MG63 (cell line): ENCODE data around the gene TTC36. TPM values are rescaled to one million over a fixed set of nuclear protein-coding genes. Genes with fewer than 3 reads are reported as not detected.
A peak's percentile ranks its signal among the peaks of the same experiment; 100 is the strongest.

ENCODE experiments used
- DNase-seq: peaks from one replicate; pipeline ENCODE4 v3.0.0-alpha.2; 2020
- H3K27me3 ChIP-seq: fragments of 250-450 bp; sonication (Bioruptor Pico); 2 replicates; pipeline ENCODE4 v1.5.1; 2020; ENCODE audit warnings: mild to moderate bottlenecking, moderate library complexity
- H3K36me3 ChIP-seq: fragments of 250-450 bp; sonication (Bioruptor Pico); 2 replicates; pipeline ENCODE4 v1.5.1; 2020; ENCODE audit warnings: mild to moderate bottlenecking, moderate library complexity
- H3K4me3 ChIP-seq: fragments of 250-450 bp; sonication (Bioruptor Pico); 2 replicates; pipeline ENCODE4 v1.5.1; 2020; ENCODE audit warnings: mild to moderate bottlenecking, moderate library complexity
- H3K9me3 ChIP-seq: fragments of 250-450 bp; sonication (Bioruptor Pico); 2 replicates; pipeline ENCODE4 v1.5.1; 2020; ENCODE audit warnings: mild to moderate bottlenecking, moderate library complexity
- total RNA-seq: library from RNA; depleted of rRNA; stranded (reverse); fragments of >200 nt; shearing (Covaris generic); gene quantifications from 2 replicates; pipeline ENCODE4 v1.2.3, GENCODE V29; 2014; ENCODE audit warnings: low replicate concordance

Gene TTC36
- total RNA-seq, 1 experiment from 2014 or later, result not detected

DNA sequence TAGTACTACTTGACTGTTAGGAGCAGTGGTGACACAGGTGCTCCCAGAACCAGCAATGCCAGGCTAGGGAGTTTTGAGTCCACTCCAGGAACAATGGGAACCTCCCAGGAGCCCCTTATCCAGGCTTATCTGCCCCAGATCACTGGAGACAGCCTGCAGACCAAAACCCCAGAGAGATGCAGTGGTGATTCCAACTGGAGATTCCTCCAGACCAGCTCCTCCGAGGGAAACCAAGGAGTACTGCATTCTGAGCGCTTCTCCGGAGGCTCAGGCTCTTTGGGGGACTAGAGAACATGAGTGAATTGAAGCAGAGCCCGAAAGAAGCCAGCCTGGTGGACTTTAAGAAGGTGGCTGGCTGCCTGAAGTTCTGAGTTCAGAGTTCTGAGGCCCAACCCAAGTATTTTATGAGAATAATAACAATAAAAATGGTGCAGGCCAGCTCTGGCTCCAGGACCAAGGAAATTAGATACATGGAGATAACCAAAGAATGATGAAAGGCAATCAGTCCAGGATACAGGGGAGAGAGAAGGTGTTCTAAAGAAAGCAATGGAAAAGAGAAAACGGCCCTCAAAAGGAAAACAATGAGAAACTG is 2.4 kb downstream of the TTC36 start:
- Histone ChIP-seq H3K9me3 (no peaks in the 10 kb centered on the region), H3K4me3 (no peak overlapping the region), H3K36me3 (peaks cover 5% of the 10 kb centered on the region; the same call in 1 of the 2 replicates), H3K27me3 (no peaks in the 10 kb centered on the region)
- DNase-seq, result no peak

DNA sequence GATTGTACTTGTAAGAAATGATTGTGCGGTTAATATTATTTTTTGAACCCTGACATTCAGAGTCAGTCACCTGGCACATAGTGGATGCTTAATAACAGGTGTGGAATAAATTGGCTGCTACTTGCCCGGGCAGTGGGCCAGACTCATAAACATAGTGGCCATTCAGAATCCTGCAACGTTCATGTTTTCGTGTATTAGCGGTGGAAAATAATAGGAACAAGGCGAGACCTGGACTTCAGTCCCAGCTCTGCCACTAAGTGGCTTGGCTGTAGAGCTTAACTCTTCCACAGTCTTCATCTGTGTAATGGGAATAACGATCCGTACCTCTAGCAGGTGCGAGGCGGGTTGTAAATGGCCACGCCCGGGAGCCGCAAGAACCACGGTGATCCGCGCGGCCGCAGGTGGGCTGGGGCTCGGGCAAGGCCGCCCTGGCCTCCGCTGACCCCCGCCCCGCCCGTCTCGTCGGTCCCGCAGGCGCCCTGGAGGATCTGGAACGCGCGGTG is 3.0 kb downstream of the TTC36 start:
- Histone ChIP-seq H3K27me3 (no peaks in the 10 kb centered on the region), H3K36me3 (peaks cover 5% of the 10 kb centered on the region; the same call in 1 of the 2 replicates)
- no peak for DNase-seq

DNA sequence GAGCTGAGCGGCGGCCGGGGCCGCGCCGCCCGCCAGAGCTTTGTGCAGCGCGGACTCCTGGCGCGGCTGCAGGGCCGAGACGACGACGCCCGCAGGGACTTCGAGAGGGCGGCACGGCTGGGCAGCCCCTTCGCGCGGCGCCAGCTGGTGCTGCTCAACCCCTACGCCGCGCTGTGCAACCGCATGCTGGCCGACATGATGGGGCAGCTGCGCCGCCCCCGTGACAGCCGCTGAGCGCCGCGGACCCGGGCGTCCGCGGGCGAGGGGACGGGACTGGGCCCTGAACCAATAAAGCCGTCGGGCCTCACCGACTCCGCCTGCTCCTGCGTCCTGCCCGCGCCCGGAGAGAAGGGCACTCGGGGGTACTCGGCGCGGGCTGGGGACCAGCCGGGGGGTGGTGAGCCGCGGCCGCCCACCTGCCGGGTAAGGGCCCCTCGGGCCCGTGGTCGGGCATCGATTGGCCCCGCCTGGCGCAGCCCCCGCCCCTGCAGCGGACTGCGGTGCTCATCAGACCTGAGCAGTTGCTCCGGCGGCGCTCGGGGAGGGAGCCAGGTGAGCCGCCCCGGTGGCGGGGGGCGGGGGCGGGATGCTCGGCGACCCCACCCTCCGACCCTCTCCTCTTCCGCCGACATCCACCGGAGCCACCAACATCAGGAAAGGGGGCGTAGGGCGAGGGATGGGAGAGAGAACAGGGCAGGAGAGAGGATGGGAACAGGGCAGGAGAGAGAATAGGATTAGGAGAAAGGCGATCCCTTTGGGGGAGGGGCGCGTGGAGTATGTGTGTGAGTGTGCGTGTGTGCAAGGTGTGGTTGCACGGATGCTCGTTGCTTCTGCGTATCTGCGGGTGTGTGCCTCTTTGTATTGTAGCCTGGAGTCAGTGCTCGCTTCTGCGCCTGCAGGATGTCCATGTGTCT is 3.7 kb downstream of the TTC36 start, which contains the start of gene TMEM25:
TSS of gene TMEM25 (plus strand) at position 510 of the 914 bp plus-strand sequence. CDS start 610 bp downstream, outside the sequence.
- Histone ChIP-seq H3K4me3 (peak within 1 kb of the TSS; percentile 33), H3K27me3 (no peaks in the 10 kb centered on the region), H3K36me3 (peaks cover 5% of the 10 kb centered on the region; the same call in 1 of the 2 replicates), H3K9me3 (no peaks in the 10 kb centered on the region)
- DNase-seq, result peak; percentile 30

More for the DNA sequence above, 3.0 kb downstream of the TTC36 start:
- Histone ChIP-seq H3K4me3 (peak overlapping the region; percentile 33; the same call in 1 of the 2 replicates), H3K9me3 (no peaks in the 10 kb centered on the region)

DNA sequence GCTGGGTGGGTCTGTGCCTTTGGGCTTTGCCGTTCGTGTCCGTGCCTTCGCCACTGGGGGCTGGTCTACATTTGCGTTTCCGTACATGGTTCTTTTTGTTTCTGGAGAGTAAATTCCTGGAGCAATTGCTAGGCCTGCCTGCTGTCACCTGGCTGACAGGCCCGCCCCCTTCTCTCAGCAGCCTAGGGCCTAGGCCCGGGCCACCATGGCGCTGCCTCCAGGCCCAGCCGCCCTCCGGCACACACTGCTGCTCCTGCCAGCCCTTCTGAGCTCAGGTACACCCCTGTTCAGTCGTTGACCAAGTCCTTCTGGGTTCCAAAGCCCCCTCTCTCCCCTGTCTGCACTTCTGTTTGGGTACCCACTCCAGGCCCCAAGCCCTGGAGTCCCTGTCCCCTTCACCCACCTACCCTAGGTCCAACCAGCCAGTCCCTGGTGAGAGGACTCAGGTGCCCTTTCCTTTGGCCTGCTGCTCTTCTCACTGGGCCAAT is 4.4 kb downstream of the TTC36 start:
- DNase-seq, result no peak
- Histone ChIP-seq H3K9me3 (no peaks in the 10 kb centered on the region), H3K36me3 (peaks cover 3% of the 10 kb centered on the region; the same call in 1 of the 2 replicates), H3K4me3 (no peak overlapping the region), H3K27me3 (no peaks in the 10 kb centered on the region)

DNA sequence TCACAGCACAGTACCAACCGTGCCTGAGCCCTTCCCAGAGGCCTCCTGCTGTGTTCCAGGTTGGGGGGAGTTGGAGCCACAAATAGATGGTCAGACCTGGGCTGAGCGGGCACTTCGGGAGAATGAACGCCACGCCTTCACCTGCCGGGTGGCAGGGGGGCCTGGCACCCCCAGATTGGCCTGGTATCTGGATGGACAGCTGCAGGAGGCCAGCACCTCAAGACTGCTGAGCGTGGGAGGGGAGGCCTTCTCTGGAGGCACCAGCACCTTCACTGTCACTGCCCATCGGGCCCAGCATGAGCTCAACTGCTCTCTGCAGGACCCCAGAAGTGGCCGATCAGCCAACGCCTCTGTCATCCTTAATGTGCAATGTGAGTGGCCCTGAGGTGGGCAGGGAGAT is 4.8 kb downstream of the TTC36 start:
- H3K27me3 ChIP-seq, result no peaks in the 10 kb centered on the region
- no peak overlapping the region for H3K4me3 ChIP-seq
- H3K9me3 ChIP-seq, result no peaks in the 10 kb centered on the region
- no peak for DNase-seq
- H3K36me3 ChIP-seq, result no peaks in the 10 kb centered on the region; the same call in 1 of the 2 replicates

DNA sequence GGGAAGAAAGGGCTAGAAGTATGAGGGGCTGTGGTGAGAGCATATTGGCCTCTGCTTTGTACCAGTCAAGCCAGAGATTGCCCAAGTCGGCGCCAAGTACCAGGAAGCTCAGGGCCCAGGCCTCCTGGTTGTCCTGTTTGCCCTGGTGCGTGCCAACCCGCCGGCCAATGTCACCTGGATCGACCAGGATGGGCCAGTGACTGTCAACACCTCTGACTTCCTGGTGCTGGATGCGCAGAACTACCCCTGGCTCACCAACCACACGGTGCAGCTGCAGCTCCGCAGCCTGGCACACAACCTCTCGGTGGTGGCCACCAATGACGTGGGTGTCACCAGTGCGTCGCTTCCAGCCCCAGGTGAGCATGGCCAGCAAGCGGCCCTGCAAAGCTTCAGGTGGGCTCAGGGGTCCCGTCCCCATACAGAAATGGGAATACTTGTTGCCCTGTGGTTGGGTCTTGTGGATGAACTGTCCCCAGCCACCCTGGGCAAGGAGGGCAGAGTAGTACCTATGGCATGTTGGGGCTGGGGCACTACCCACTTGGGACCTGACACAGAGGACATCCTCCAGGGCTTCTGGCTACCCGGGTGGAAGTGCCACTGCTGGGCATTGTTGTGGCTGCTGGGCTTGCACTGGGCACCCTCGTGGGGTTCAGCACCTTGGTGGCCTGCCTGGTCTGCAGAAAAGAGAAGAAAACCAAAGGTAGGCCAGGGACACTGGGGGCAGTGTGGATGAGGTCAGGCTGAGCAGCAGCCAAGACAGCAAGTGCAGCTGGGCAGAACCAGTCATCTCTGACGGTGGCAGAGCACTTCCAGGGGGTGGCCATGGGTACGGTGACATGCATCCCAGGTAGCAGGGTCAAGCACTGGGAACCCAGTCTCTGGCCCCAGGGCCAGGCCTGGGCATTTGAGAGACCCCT is 5.8 kb downstream of the TTC36 start:
- no peak for DNase-seq
- H3K9me3 ChIP-seq, result no peaks in the 10 kb centered on the region
- H3K4me3 ChIP-seq, result no peak overlapping the region
- no peaks in the 10 kb centered on the region for H3K36me3 ChIP-seq
- no peaks in the 10 kb centered on the region for H3K27me3 ChIP-seq

DNA sequence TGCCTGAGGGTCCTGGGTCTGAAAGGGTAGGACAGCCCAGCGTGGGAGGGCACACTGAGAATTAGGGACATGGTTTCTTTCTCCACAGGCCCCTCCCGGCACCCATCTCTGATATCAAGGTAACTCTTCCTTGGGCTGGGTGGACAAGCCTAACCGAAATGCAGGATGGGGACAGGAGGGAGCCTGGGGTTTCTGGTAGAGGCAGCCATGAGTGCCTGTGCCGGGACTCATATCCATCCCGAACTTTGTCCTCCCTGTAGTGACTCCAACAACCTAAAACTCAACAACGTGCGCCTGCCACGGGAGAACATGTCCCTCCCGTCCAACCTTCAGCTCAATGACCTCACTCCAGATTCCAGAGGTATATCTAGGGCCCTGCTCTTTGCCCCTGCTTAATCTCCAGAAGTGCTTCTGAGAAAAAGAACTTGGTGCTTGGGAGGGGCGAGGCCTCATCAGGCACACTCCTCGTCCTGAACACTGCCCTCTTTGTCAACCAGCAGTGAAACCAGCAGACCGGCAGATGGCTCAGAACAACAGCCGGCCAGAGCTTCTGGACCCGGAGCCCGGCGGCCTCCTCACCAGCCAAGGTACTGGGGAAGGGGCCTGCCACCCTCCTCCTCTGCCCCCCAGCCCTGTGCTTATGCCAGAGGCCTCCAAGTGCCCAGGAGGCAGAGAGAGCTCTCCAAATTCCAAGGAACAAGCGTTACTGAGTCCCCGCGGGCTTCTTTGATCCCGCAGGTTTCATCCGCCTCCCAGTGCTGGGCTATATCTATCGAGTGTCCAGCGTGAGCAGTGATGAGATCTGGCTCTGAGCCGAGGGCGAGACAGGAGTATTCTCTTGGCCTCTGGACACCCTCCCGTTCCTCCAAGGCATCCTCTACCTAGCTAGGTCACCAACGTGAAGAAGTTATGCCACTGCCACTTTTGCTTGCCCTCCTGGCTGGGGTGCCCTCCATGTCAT is 6.8 kb downstream of the TTC36 start:
- Histone ChIP-seq H3K36me3 (no peaks in the 10 kb centered on the region), H3K27me3 (no peaks in the 10 kb centered on the region), H3K9me3 (no peaks in the 10 kb centered on the region), H3K4me3 (no peak overlapping the region)
- no peak for DNase-seq

DNA sequence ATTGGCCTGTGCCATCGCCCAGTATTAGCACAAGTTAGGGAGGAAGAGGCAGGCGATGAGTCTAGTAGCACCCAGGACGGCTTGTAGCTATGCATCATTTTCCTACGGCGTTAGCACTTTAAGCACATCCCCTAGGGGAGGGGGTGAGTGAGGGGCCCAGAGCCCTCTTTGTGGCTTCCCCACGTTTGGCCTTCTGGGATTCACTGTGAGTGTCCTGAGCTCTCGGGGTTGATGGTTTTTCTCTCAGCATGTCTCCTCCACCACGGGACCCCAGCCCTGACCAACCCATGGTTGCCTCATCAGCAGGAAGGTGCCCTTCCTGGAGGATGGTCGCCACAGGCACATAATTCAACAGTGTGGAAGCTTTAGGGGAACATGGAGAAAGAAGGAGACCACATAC is 8.0 kb downstream of the TTC36 start:
- Histone ChIP-seq H3K4me3 (no peak overlapping the region), H3K27me3 (no peaks in the 10 kb centered on the region), H3K9me3 (no peaks in the 10 kb centered on the region), H3K36me3 (no peaks in the 10 kb centered on the region)
- DNase-seq, result no peak

DNA sequence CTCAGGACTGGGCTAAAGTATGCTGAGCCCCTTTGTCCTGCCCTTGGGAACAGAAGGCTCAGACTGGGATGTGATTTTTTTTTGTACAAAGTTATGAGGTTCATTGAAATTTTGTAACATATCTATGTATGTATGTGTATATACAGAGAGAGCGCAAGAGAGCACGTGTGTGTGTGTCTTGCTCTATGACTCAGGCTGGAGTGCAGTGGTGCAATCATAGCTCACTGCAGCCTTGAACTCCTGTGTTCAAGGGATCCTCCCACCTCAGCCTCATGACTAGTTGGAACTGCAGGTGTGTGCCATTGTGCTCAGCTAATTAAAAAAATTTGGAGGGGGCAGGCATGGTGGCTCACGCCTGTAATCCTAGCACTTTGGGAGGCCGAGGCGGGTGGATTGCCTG is 9.5 kb downstream of the TTC36 start:
- no peak for DNase-seq
- Histone ChIP-seq H3K4me3 (no peak overlapping the region), H3K27me3 (no peaks in the 10 kb centered on the region), H3K36me3 (no peaks in the 10 kb centered on the region), H3K9me3 (no peaks in the 10 kb centered on the region)

DNA sequence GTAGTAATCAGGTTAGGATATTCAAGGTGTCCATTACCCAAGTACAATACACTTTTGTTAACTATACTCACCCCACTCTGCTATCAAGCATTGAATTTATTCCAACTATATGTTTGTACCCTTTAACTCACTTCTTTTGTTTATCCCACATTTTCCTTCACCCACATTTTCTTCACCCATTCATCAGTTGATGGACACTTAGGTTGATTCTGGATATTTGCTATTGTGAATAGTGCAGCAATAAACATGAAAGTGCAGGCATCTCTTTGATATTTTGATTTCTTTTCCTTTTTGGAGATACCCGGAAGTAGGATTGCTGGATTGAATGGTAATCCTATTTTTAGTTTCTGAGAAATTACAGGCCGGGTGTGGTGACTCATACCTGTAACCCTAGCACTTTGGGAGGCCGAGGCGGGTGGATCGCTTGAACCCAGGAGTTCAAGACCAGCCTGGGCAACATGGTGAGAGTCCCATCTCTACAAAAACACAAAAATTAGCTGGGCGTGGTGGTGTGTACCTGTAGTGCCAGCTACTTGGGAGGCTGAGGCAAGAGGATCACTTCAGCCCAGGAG is 10.2 kb downstream of the TTC36 start:
- Histone ChIP-seq H3K4me3 (no peak overlapping the region), H3K9me3 (no peaks in the 10 kb centered on the region), H3K27me3 (no peaks in the 10 kb centered on the region), H3K36me3 (no peaks in the 10 kb centered on the region)
- DNase-seq, result no peak

DNA sequence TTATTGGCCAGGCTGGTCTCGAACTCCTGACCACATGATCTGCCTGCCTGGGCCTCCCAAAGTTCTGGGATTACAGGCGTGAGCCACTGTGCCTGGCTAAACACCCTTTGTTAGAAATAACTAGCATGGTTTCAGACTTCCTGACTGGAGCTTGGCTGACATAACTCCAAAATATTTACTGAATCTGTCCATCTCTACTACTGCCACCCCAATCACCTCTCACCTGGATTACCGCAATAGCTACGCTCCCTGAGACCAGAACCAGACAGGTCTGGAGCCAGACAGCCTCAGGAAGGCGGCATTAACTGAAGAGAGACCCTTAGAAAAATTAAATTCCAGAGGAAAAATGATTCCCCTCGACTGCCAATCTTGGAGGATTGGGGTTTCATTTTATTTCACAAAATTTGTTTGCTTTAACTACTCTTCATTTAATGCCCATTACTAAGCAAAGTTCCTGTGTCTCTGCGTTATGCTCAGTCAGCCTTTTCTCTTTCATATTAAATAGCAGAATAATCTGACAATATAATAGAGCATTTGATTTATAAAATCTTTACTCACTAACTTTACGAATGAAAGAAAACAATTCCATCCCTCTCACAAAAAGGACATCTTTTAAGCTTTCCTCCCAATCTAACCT is 16.9 kb downstream of the TTC36 start:
- Histone ChIP-seq H3K4me3 (no peak overlapping the region), H3K36me3 (no peaks in the 10 kb centered on the region), H3K9me3 (no peaks in the 10 kb centered on the region), H3K27me3 (no peaks in the 10 kb centered on the region)
- no peak for DNase-seq

DNA sequence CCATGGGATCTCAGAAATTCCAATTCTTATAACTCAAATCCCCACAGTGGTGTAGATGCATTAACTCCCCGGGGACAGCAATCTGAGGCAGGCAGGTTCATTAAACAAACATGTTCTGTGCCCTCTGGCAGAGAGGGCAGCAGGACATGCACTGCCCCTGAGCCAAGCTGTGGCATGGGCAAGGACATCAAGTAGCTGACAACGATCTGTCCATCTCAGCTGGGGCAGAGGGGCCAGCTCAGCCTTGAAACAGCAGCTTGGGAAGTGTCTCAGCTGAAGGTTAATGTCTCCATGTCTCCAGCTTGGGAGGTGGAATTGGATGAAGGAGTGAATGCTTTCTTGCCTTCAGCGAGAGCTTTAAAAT is 17.4 kb downstream of the TTC36 start:
- DNase-seq, result no peak
- Histone ChIP-seq H3K27me3 (no peaks in the 10 kb centered on the region), H3K4me3 (no peak overlapping the region), H3K36me3 (no peaks in the 10 kb centered on the region), H3K9me3 (no peaks in the 10 kb centered on the region)

DNA sequence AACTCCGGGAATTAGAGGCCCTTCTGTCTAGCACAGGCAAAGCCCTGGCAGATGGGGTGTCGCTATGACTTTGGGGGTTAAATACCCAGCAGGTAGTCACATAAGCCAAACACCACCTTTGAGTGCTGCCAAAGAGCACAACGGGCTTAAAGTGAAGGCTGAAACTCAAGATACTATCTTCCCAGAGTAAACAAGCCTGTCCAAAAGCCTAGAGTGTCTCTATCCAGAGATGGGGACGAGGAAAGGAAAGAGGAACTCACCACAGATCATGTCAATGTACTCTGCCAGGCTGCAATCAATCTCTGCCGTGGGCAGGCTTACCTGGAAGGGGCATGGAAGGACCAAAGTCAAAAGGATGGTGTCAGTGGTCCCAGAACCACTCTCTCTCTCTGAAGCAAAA is 18.3 kb downstream of the TTC36 start:
- H3K9me3 ChIP-seq, result no peaks in the 10 kb centered on the region
- no peaks in the 10 kb centered on the region for H3K36me3 ChIP-seq
- H3K27me3 ChIP-seq, result no peaks in the 10 kb centered on the region
- H3K4me3 ChIP-seq, result no peak overlapping the region
- no peak for DNase-seq

DNA sequence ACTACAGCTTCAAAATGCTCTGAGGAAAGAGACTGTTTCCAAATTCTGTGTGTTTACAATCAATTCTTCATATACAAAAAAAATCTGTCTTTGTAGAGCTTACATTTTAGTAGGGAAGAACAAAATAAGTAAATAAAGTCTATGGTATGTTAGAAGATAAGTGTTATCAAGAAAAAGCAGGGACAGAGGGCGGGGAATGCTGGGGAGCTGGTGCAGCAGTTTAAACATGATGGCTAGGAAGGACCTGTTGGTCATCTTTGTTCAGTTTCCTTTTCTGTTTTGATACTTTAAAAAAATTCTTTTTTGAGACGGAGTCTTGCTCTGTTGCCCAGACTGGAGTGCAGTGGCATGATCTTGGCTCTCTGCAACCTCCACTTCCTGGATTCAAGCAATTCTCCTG is 19.9 kb downstream of the TTC36 start:
- H3K9me3 ChIP-seq, result no peaks in the 10 kb centered on the region
- H3K4me3 ChIP-seq, result no peak overlapping the region
- no peaks in the 10 kb centered on the region for H3K27me3 ChIP-seq
- no peak for DNase-seq
- no peaks in the 10 kb centered on the region; the same call in none of the 2 replicates for H3K36me3 ChIP-seq

DNA sequence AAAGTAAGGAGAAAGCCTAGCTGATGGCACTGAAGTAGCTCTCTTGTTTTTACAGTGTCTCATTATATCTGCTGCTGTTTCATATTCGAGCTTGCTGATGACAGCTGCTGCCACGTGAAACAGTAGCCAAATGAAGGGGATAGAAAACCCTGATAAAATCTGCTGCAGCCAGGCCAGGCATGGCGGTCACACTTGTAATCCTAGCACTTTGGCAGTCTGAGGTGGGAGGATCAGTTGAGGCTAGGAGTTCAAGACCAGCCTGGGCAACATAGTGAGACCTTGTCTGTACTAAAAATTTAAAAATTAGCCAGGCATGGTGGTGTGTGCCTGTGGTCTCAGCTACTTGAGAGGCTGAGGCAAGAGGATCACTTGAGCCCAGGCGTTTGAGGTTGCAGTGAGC is 25.1 kb downstream of the TTC36 start:
- peaks cover 2% of the 10 kb centered on the region for H3K36me3 ChIP-seq
- no peaks in the 10 kb centered on the region for H3K9me3 ChIP-seq
- H3K27me3 ChIP-seq, result no peaks in the 10 kb centered on the region
- H3K4me3 ChIP-seq, result no peak overlapping the region
- no peak for DNase-seq
